ENCODE results near the gene PRPF19.

Gene PRPF19

DNA sequence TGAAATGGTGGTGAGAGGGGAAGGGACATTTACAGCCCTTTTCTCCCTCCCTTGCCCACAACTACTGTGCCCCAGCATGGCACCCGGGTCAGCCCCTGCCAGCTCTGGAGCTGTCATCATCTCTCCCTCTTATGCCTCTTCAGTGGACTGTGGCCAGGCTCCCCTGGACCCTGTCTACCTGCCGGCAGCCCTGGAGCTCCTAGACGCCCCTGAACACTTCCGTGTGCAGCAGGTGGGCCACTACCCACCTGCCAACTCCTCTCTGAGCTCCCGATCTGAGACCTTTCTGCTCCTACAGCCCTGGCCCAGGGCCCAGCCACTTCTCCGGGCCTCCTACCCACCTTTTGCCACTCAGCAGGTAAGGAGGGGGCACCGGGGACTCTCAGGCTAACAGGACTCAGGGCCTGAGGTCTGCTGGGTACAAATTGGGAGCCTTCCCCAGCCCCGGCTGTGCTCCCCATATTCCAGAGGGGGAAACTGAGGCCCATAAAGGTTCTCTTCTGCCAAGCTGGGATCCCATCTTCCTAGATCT, 20.7 kb upstream of the PRPF19 start:
- H3K4me1 ChIP-seq (ENCODE audit: control insufficient read depth, insufficient read depth, low read length), result peaks cover 17% of the 10 kb centered on the region
- H3K27me3 ChIP-seq (ENCODE audit: control insufficient read depth, insufficient read depth, low read length), result peaks cover 25% of the 10 kb centered on the region
- H3K9ac ChIP-seq (ENCODE audit: low read length), result no peak overlapping the region
- H3K4me3 ChIP-seq (ENCODE audit: low read length), result no peak overlapping the region
- no peaks in the 10 kb centered on the region for H3K9me3 ChIP-seq (ENCODE audit: control insufficient read depth, low read length)
- H3K36me3 ChIP-seq (ENCODE audit: control insufficient read depth, insufficient read depth, low read length), result peaks cover 6% of the 10 kb centered on the region

DNA sequence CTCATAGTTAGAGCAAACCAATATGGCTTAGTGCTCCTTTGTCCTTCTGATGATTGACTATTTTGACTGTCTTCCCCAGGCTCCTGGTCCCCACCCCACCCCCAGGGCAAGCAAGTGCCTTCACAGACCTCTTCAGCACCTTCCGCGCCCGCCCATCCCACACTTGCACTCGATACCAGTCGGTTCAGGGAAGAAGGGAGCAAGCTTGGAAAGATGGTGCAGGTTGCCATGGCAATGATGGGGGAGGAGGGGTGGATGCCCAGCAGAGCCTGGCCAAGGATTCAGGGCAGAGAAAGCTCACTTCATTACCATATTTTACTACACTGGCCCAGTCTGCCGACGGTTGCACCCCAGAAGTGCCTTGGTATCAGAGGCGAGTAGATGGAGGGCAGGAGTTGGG, 20.1 kb upstream of the PRPF19 start:
- no peaks in the 10 kb centered on the region for H3K9me3 ChIP-seq (ENCODE audit: control insufficient read depth, low read length)
- H3K36me3 ChIP-seq (ENCODE audit: control insufficient read depth, insufficient read depth, low read length), result peaks cover 7% of the 10 kb centered on the region
- H3K27me3 ChIP-seq (ENCODE audit: control insufficient read depth, insufficient read depth, low read length), result peaks cover 25% of the 10 kb centered on the region
- no peak overlapping the region for H3K4me3 ChIP-seq (ENCODE audit: low read length)
- peaks cover 17% of the 10 kb centered on the region for H3K4me1 ChIP-seq (ENCODE audit: control insufficient read depth, insufficient read depth, low read length)
- H3K9ac ChIP-seq (ENCODE audit: low read length), result no peak overlapping the region

DNA sequence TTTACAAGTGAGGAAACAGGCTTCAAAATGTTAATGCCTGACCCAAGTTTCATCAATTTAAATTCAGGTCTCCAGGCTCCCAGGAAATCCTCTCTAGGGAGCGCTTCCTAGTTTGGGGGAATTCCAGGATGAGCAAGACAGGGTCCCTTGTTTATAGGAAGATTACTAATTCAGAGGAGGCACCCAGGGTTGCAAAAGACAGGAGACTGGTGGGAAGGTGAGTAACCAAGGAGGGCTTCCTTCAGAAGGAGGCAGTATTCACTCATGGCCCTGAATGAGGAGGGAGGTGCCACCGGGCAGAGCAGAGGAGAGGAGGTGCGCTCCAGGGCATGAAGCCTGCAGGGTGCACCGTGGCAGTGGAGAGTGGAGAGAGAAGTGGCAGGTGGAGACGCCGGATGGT, 19.5 kb upstream of the PRPF19 start:
- Histone ChIP-seq H3K9me3 (ENCODE audit: control insufficient read depth, low read length) (no peaks in the 10 kb centered on the region), H3K9ac (ENCODE audit: low read length) (no peak overlapping the region), H3K4me3 (ENCODE audit: low read length) (no peak overlapping the region), H3K36me3 (ENCODE audit: control insufficient read depth, insufficient read depth, low read length) (peaks cover 7% of the 10 kb centered on the region), H3K27me3 (ENCODE audit: control insufficient read depth, insufficient read depth, low read length) (peaks cover 25% of the 10 kb centered on the region), H3K4me1 (ENCODE audit: control insufficient read depth, insufficient read depth, low read length) (peaks cover 17% of the 10 kb centered on the region)

DNA sequence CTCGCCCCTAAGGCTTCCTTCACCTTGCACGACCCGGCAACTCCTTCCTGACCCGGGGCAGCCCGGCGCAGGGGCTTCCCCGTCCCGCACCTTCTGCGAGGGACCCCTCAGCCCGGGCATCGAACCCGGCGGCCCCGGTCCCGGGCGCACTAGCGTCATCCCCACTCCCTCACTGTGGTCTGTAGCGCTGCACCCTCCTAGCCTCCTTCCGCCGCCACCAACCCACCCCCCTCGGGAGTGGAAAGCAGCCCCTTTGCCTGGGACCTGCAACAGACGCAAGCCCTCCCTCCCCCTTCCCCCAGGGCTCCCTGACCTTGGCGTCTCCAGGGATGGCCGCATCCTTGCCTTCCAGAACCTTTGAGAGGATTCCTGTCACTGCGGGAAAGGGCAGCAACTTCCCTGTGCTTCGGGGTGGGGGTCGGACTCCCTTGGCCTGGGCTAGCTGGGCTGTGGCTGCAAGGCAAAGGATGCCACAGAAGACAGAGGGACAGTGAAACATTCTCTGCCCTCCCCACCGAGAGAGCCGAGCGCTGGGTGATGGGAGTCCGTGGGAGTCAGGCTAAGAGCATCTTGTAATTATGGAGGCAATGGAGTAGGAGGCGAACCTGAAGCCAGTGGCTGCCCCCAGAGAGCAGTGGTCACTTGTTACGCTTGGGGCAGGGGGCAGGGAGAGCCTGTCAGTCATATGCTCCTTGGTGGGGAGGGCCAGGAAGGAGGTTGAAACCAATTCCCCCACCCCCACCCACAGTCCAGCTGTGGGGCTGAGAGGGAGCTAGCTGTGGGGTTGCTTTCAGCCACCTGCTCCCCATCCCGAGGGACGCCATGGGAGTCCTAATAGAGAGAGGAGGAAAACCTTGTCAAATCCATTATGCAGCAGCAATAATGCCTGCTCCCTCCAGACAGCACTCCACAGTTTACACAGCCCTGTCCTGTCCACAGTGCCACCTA, 18.8 kb upstream of the PRPF19 start:
- Histone ChIP-seq H3K9ac (ENCODE audit: low read length) (no peak overlapping the region), H3K36me3 (ENCODE audit: control insufficient read depth, insufficient read depth, low read length) (peaks cover 7% of the 10 kb centered on the region)

DNA sequence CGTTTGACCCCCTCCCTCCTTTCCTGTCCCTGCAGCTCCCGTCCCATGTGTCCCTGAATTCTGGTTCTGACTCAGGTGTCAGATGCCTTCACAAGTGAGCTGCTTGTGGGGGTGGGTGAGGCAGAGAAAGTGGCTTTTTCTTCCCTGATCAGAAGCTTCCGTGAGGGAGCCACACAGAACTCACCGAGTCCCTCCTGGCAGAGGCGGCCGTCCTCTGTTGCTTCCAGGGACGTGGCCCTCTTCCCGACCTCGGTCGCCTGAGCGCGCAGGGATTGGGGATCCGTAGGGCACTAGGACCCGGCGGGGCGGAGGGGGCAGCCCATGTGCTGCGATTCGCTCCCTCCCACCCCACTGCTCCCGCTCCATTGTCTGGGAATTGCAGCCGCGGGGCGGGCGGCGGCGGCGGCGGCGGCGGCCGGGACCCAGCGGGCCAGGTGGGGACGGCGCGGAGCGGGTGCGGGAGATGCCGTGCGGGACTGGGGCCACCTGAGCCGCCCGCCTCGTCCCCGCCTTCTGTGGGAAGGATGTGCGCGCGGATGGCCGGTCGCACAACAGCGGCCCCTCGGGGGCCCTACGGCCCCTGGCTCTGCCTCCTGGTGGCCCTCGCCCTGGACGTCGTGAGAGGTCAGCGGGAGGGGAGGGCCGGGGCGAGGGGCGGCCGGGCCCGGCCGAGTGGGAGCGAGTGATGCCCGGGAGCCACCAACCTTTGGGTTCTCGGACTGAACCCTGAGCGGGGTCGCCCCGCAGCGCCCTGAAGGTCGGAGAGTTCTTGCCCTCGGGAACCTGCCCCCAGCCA, 17.9 kb upstream of the PRPF19 start, which contains the start of gene TMEM132A:
Gene TMEM132A (plus strand): TSS at position 351 of the 796 bp plus-strand sequence. CDS start 174 bp downstream, at position 525.
- peak within 1 kb of the TSS; percentile 7 for H3K9ac ChIP-seq (ENCODE audit: low read length)

More for the DNA sequence above, 18.8 kb upstream of the PRPF19 start:
- H3K4me1 ChIP-seq (ENCODE audit: control insufficient read depth, insufficient read depth, low read length), result peaks cover 17% of the 10 kb centered on the region
- peaks cover 25% of the 10 kb centered on the region for H3K27me3 ChIP-seq (ENCODE audit: control insufficient read depth, insufficient read depth, low read length)
- H3K4me3 ChIP-seq (ENCODE audit: low read length), result peak overlapping the region; percentile 25
- H3K9me3 ChIP-seq (ENCODE audit: control insufficient read depth, low read length), result no peaks in the 10 kb centered on the region

DNA sequence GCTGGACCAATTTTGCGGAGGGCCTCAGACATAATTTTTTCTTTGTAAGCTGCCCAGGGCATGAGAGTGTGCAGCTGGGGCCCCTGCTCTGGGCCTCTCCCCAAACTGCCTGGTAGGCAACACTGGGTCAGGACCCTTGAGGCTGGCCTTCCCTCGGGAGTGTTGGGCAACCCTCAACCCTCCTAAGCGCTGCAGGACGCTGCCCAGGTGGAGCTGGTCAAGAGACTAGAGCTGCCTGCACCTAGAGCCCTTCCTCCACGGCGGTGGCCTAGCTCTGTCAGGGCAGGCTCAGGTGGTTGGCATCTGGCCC, 17.4 kb upstream of the PRPF19 start:
- no peaks in the 10 kb centered on the region for H3K9me3 ChIP-seq (ENCODE audit: control insufficient read depth, low read length)
- H3K4me3 ChIP-seq (ENCODE audit: low read length), result no peak overlapping the region
- H3K36me3 ChIP-seq (ENCODE audit: control insufficient read depth, insufficient read depth, low read length), result peaks cover 7% of the 10 kb centered on the region
- H3K27me3 ChIP-seq (ENCODE audit: control insufficient read depth, insufficient read depth, low read length), result peaks cover 25% of the 10 kb centered on the region
- H3K4me1 ChIP-seq (ENCODE audit: control insufficient read depth, insufficient read depth, low read length), result peaks cover 17% of the 10 kb centered on the region
- no peak overlapping the region for H3K9ac ChIP-seq (ENCODE audit: low read length)

More for the DNA sequence above, 17.9 kb upstream of the PRPF19 start, which contains the start of gene TMEM132A:
- Histone ChIP-seq H3K4me1 (ENCODE audit: control insufficient read depth, insufficient read depth, low read length) (peaks cover 17% of the 10 kb centered on the region), H3K27me3 (ENCODE audit: control insufficient read depth, insufficient read depth, low read length) (peaks cover 25% of the 10 kb centered on the region), H3K36me3 (ENCODE audit: control insufficient read depth, insufficient read depth, low read length) (peaks cover 7% of the 10 kb centered on the region), H3K4me3 (ENCODE audit: low read length) (peak within 1 kb of the TSS; percentile 25), H3K9me3 (ENCODE audit: control insufficient read depth, low read length) (no peaks in the 10 kb centered on the region)

DNA sequence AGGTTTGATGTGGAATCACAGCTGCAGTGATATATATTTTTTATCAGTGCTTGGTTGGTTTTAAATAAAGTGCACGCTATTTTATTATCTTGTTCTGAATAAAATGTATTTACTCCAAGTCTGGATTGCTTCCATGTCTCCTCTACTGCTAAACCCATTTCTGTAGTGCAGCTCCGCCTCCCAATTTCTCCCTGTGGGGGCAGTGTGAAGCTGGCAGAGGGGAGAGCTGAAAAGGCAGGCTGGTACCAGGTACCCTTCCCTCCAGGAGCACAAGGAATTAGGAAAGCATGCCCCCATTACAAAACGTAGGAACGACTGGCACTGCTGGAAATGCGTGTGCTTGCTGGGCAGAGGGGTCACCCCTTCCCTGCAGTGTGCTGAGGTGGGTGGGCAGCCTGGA, 16.9 kb upstream of the PRPF19 start:
- no peak overlapping the region for H3K4me3 ChIP-seq (ENCODE audit: low read length)
- no peaks in the 10 kb centered on the region for H3K9me3 ChIP-seq (ENCODE audit: control insufficient read depth, low read length)
- H3K9ac ChIP-seq (ENCODE audit: low read length), result no peak overlapping the region
- peaks cover 17% of the 10 kb centered on the region for H3K4me1 ChIP-seq (ENCODE audit: control insufficient read depth, insufficient read depth, low read length)
- H3K27me3 ChIP-seq (ENCODE audit: control insufficient read depth, insufficient read depth, low read length), result peaks cover 25% of the 10 kb centered on the region
- peaks cover 7% of the 10 kb centered on the region for H3K36me3 ChIP-seq (ENCODE audit: control insufficient read depth, insufficient read depth, low read length)

DNA sequence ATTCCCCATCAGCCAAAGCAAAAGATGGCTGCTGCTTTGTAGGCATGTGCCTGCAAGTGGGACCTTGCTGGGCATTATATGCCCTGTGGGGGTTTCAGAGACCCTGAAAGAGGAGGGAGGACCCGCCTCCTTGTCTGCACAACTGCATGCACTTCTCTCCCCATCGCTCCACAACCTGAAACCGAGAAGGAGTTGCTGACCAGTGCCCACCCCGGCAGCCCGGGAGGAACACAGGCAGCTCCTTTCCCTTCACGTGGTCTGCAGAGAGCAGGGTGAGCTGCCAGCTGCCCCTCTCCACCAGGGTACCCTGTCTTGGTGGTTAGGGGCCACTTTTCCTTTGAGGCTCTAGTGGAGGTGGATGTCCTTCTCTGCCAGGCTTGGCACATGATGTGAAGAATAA, 16.5 kb upstream of the PRPF19 start:
- Histone ChIP-seq H3K4me1 (ENCODE audit: control insufficient read depth, insufficient read depth, low read length) (peaks cover 17% of the 10 kb centered on the region), H3K36me3 (ENCODE audit: control insufficient read depth, insufficient read depth, low read length) (peaks cover 7% of the 10 kb centered on the region), H3K9me3 (ENCODE audit: control insufficient read depth, low read length) (no peaks in the 10 kb centered on the region), H3K27me3 (ENCODE audit: control insufficient read depth, insufficient read depth, low read length) (peaks cover 25% of the 10 kb centered on the region), H3K9ac (ENCODE audit: low read length) (no peak overlapping the region), H3K4me3 (ENCODE audit: low read length) (no peak overlapping the region)

DNA sequence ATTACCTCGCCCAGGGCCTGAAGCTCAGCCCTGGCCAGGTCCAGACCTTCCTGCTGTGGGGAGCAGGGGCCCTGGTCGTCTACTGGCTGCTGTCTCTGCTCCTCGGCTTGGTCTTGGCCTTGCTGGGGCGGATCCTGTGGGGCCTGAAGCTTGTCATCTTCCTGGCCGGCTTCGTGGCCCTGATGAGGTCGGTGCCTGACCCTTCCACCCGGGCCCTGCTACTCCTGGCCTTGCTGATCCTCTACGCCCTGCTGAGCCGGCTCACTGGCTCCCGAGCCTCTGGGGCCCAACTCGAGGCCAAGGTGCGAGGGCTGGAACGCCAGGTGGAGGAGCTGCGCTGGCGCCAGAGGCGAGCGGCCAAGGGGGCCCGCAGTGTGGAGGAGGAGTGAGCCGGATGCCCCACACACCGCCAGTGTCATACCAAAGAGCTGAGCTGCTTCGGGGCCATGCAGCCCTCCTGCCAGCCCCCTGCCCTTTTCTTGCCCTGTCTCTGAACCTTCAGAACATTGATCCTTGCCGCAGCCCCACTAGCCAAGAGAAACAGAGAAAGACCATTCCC, 15.5 kb upstream of the PRPF19 start:
- Histone ChIP-seq H3K4me1 (ENCODE audit: control insufficient read depth, insufficient read depth, low read length) (peaks cover 12% of the 10 kb centered on the region), H3K36me3 (ENCODE audit: control insufficient read depth, insufficient read depth, low read length) (peaks cover 7% of the 10 kb centered on the region), H3K4me3 (ENCODE audit: low read length) (no peak overlapping the region), H3K9me3 (ENCODE audit: control insufficient read depth, low read length) (no peaks in the 10 kb centered on the region), H3K27me3 (ENCODE audit: control insufficient read depth, insufficient read depth, low read length) (peaks cover 19% of the 10 kb centered on the region), H3K9ac (ENCODE audit: low read length) (no peak overlapping the region)

DNA sequence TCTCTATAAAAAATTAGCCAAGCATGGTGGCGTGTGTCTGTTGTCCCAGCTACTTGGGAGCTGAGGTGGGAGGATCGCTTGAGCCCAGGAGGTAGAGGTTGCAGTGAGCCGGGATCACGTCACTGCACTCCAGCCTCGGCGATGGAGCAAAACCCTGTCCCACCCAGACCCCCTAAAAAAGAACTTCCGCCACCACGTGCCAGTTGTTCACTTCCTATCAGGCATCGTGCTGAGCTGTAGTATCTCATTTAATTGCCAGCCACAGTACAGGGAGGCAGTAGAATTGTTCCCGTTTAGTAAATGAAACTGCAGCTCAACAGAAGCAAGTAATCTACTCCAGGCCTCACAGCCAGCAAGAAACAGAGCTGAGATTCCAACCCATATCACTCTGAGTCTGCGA, 14.9 kb upstream of the PRPF19 start:
- peaks cover 7% of the 10 kb centered on the region for H3K36me3 ChIP-seq (ENCODE audit: control insufficient read depth, insufficient read depth, low read length)
- H3K9me3 ChIP-seq (ENCODE audit: control insufficient read depth, low read length), result no peaks in the 10 kb centered on the region
- H3K4me3 ChIP-seq (ENCODE audit: low read length), result no peak overlapping the region

DNA sequence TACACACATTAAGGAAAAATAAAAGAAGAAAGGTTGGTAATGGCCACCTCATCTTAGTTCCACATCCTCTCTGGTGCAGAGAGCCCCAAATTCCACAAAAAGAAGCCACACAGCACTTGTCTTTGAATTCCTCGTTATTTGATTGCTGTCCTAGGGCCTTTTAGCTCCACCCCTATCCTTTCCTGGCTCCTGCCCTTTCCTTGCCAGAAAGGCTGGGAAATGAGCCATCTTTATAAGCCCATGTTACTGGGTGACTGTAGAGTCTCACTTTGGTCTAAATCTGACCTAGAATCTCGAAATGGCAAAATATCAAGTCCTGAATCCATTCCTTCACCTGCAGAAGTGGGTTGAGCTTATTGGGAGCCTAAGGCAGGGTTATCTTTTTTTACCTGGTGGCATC, 13.6 kb upstream of the PRPF19 start:
- Histone ChIP-seq H3K9ac (ENCODE audit: low read length) (no peak overlapping the region), H3K27me3 (ENCODE audit: control insufficient read depth, insufficient read depth, low read length) (peaks cover 5% of the 10 kb centered on the region), H3K4me3 (ENCODE audit: low read length) (no peak overlapping the region), H3K4me1 (ENCODE audit: control insufficient read depth, insufficient read depth, low read length) (peaks cover 13% of the 10 kb centered on the region), H3K36me3 (ENCODE audit: control insufficient read depth, insufficient read depth, low read length) (peaks cover 7% of the 10 kb centered on the region), H3K9me3 (ENCODE audit: control insufficient read depth, low read length) (no peaks in the 10 kb centered on the region)

More for the DNA sequence above, 14.9 kb upstream of the PRPF19 start:
- H3K4me1 ChIP-seq (ENCODE audit: control insufficient read depth, insufficient read depth, low read length), result peaks cover 12% of the 10 kb centered on the region
- H3K27me3 ChIP-seq (ENCODE audit: control insufficient read depth, insufficient read depth, low read length), result peaks cover 17% of the 10 kb centered on the region
- no peak overlapping the region for H3K9ac ChIP-seq (ENCODE audit: low read length)

All from mucosa of stomach (tissue), 1 donor.